Calu3 (cell line): ENCODE measurements around the gene FUBP3. TPM values are rescaled to one million over a fixed set of nuclear protein-coding genes. Genes with fewer than 3 reads are reported as not detected.

ENCODE experiments used
- BruUV-seq: library from RNA; stranded (reverse); fragments of 400-500 nt; replicated peaks from 2 replicates; lab custom pipeline; 2021; lab: Mats Ljungman, UMichigan
- CTCF ChIA-PET: fragments of 300-600 bp; sonication (Branson Sonifier 250); formaldehyde crosslinking; loops from one replicate; lab custom pipeline; 2022; ENCODE audit warnings: antibody characterized with exemption; lab: Charles Lee
- DNase-seq: peaks from one replicate; pipeline ENCODE4 v3.0.0; 2022
- H3K27ac Mint-ChIP-seq: one replicate; pipeline ENCODE4 v1.8.0; 2022; ENCODE audit warnings: mixed read lengths; ENCODE audit not compliant: unreplicated experiment
- H3K27me3 Mint-ChIP-seq: one replicate; pipeline ENCODE4 v1.8.0; 2022; ENCODE audit warnings: mixed read lengths; ENCODE audit not compliant: unreplicated experiment
- H3K36me3 Mint-ChIP-seq: one replicate; pipeline ENCODE4 v1.8.0; 2022; ENCODE audit warnings: mild to moderate bottlenecking, moderate library complexity, mixed read lengths; ENCODE audit not compliant: insufficient read depth, unreplicated experiment
- H3K4me1 Mint-ChIP-seq: one replicate; pipeline ENCODE4 v1.8.0; 2022; ENCODE audit warnings: mild to moderate bottlenecking, low read depth, mixed read lengths; ENCODE audit not compliant: unreplicated experiment
- H3K4me3 Mint-ChIP-seq: one replicate; pipeline ENCODE4 v1.8.0; 2022; ENCODE audit warnings: mild to moderate bottlenecking, low read depth, moderate library complexity, mixed read lengths; ENCODE audit not compliant: unreplicated experiment
- H3K9me3 Mint-ChIP-seq: one replicate; pipeline ENCODE4 v1.8.0; 2022; ENCODE audit warnings: low read depth, mixed read lengths; ENCODE audit not compliant: unreplicated experiment
- intact Hi-C: fragments of 100-400 bp; cut with micrococcal nuclease; formaldehyde crosslinking; loops from one replicate; pipeline ENCODE4 v1.10.0; 2022; ENCODE audit not compliant: unreplicated experiment
- total RNA-seq: library from RNA; stranded (reverse); gene quantifications from 2 replicates; pipeline ENCODE4 v1.2.3, GENCODE V29; 2022
- TF ChIP-seq, protein P1 (sequence below): fragments of 200-600 bp; IDR thresholded peaks from one replicate; pipeline ENCODE4 v1.8.0; 2022; ENCODE audit warnings: antibody characterized with exemption; ENCODE audit not compliant: unreplicated experiment

Gene FUBP3
- total RNA-seq, 1 experiment from 2014 or later, result 51.0 TPM

DNA sequence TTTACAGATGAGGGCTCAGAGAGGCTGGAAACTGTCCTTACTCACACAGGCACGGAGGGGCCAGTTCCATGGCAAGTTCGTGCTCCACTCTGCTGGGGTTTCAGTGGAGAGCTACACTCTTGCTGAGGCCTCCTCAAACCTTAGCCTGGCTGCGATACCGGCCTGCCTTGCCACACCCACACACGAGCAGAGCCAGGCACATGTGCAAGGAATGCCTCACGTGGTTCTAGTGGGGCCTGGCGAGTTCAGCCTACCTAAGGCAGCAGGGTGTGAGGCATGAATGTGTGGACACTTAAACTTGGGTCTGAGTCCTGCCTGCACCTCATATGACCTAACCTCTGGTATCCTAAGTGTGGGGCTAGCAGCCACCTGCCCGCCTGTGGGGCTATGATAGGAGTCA lies 63.5 kb downstream of the FUBP3 start:
- Mint-ChIP-seq H3K27me3 (no peaks in the 10 kb centered on the region), H3K27ac (no peak overlapping the region), H3K36me3 (no peaks in the 10 kb centered on the region), H3K4me3 (no peak overlapping the region), H3K4me1 (no peaks in the 10 kb centered on the region), H3K9me3 (no peaks in the 10 kb centered on the region)
- intact Hi-C loops, result no loop called here
- DNase-seq, result no peak
- no TSS peak for BruUV-seq
- CTCF ChIA-PET, result no interaction called here
- TF ChIP-seq, protein P1, sequence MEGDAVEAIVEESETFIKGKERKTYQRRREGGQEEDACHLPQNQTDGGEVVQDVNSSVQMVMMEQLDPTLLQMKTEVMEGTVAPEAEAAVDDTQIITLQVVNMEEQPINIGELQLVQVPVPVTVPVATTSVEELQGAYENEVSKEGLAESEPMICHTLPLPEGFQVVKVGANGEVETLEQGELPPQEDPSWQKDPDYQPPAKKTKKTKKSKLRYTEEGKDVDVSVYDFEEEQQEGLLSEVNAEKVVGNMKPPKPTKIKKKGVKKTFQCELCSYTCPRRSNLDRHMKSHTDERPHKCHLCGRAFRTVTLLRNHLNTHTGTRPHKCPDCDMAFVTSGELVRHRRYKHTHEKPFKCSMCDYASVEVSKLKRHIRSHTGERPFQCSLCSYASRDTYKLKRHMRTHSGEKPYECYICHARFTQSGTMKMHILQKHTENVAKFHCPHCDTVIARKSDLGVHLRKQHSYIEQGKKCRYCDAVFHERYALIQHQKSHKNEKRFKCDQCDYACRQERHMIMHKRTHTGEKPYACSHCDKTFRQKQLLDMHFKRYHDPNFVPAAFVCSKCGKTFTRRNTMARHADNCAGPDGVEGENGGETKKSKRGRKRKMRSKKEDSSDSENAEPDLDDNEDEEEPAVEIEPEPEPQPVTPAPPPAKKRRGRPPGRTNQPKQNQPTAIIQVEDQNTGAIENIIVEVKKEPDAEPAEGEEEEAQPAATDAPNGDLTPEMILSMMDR, result no peak

DNA sequence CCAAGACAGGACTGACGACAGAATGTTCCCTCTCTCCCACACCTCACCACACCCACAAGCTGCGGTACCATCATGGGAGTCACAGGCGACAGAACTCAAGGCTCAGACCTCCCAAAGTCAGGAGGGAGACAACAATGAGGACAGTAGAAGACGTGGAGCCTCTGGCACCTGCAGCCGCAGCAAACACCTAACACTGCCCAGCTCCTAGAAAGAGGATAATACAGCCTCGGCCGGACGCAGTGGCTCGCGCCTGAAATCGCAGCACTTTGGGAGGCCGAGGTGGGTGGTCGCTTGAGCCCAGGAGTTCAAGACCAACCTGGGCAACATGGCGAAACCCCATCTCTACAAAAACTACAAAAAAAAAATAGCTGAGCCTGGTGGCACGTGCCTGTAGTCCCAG lies 71.8 kb downstream of the FUBP3 start:
- Mint-ChIP-seq H3K4me1 (no peaks in the 10 kb centered on the region), H3K27ac (no peak overlapping the region), H3K27me3 (peaks cover 22% of the 10 kb centered on the region), H3K36me3 (no peaks in the 10 kb centered on the region), H3K9me3 (no peaks in the 10 kb centered on the region), H3K4me3 (no peak overlapping the region)
- no TSS peak for BruUV-seq
- DNase-seq, result no peak
- TF ChIP-seq, protein P1, result no peak
- intact Hi-C loops, result no loop called here
- CTCF ChIA-PET, result no interaction called here

DNA sequence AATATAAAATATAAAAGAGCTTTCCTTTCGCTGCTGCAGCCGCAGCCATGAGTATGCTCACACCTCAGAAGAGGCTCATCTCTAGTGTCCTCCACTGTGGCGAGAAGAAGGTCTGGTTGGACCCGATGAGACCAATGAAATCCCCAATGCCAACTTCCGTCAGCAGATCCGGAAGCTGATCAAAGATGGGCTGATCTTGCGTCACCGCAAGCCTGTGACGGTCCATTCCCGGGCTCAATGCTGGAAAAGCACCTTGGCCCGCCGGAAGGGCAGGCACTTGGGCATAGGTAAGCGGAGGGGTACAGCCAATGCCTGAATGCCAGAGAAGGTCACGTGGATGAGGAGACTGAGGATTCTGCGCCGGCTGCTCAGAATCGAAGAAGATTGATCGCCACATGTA lies 72.4 kb downstream of the FUBP3 start:
- TF ChIP-seq, protein P1, result no peak
- H3K4me3 Mint-ChIP-seq, result no peak overlapping the region
- H3K27me3 Mint-ChIP-seq, result peaks cover 27% of the 10 kb centered on the region
- CTCF ChIA-PET, result no interaction called here
- intact Hi-C loops, result no loop called here
- no peaks in the 10 kb centered on the region for H3K4me1 Mint-ChIP-seq
- BruUV-seq, result no TSS peak
- no peaks in the 10 kb centered on the region for H3K9me3 Mint-ChIP-seq
- no peaks in the 10 kb centered on the region for H3K36me3 Mint-ChIP-seq
- no peak overlapping the region for H3K27ac Mint-ChIP-seq
- no peak for DNase-seq

DNA sequence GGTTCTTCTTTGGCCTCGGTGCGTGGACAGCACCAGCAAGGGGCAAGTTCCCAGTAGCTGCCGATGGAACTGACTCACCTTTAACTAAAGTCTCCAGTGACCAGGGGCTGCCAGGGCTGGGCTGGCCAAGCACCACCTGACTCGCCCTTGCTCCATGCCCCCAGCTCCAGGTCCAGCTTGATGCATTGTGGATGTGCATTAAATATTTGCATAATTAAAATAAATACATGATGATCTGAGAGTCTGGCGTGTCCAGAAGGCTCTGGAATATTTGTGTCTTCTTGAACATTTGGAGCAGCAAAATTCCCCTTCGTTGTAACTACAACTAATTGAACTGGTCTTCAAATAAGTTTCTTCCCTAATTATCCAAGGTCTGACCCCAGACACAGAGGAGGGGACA lies 75.5 kb downstream of the FUBP3 start:
- no peak for DNase-seq
- intact Hi-C loops, result no loop called here
- no peaks in the 10 kb centered on the region for H3K4me1 Mint-ChIP-seq
- CTCF ChIA-PET, result no interaction called here
- no peak overlapping the region for H3K4me3 Mint-ChIP-seq
- H3K27ac Mint-ChIP-seq, result no peak overlapping the region
- H3K27me3 Mint-ChIP-seq, result peaks cover 58% of the 10 kb centered on the region
- no TSS peak for BruUV-seq
- H3K36me3 Mint-ChIP-seq, result peaks cover 4% of the 10 kb centered on the region
- TF ChIP-seq, protein P1, result no peak
- H3K9me3 Mint-ChIP-seq, result no peaks in the 10 kb centered on the region
